Measurements from ENCODE around the gene CRY2. TPM values are rescaled to one million over a fixed set of nuclear protein-coding genes. Genes with fewer than 3 reads are reported as not detected.

Gene CRY2
- total and polyA plus RNA-seq, 2 experiments from 2014 or later = 28.3 to 50.5 TPM

DNA sequence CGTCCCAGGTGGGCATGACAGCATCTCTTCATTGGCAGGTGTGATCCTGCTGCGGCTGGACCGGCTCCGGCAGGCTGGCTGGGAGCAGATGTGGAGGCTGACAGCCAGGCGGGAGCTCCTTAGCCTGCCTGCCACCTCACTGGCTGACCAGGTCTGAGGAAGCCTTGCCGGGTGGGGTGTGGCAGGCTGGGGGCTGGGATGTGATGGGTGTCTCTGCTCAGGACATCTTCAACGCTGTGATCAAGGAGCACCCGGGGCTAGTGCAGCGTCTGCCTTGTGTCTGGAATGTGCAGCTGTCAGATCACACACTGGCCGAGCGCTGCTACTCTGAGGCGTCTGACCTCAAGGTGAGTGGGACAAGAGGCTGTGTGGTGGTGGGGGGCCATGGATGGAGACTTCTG is 78.7 kb downstream of the CRY2 start:
- TF ChIP-seq, protein P1, sequence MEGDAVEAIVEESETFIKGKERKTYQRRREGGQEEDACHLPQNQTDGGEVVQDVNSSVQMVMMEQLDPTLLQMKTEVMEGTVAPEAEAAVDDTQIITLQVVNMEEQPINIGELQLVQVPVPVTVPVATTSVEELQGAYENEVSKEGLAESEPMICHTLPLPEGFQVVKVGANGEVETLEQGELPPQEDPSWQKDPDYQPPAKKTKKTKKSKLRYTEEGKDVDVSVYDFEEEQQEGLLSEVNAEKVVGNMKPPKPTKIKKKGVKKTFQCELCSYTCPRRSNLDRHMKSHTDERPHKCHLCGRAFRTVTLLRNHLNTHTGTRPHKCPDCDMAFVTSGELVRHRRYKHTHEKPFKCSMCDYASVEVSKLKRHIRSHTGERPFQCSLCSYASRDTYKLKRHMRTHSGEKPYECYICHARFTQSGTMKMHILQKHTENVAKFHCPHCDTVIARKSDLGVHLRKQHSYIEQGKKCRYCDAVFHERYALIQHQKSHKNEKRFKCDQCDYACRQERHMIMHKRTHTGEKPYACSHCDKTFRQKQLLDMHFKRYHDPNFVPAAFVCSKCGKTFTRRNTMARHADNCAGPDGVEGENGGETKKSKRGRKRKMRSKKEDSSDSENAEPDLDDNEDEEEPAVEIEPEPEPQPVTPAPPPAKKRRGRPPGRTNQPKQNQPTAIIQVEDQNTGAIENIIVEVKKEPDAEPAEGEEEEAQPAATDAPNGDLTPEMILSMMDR (IDR thresholded peaks at IDR 0.05; ENCODE audit: low read depth, low read length) = no peak
- no peaks in the 10 kb centered on the region for H3K36me3 ChIP-seq
- no peak overlapping the region for H3K4me3 ChIP-seq
- H3K9me3 ChIP-seq (ENCODE audit: low read depth) = no peaks in the 10 kb centered on the region
- H3K27ac ChIP-seq = no peak overlapping the region
- H3K27me3 ChIP-seq = peaks cover 39% of the 10 kb centered on the region
- no peak for DNase-seq (ENCODE audit: low read depth in 1 of 2, low spot score in 1 of 2)
- H3K4me1 ChIP-seq (ENCODE audit: low read depth) = no peaks in the 10 kb centered on the region

DNA sequence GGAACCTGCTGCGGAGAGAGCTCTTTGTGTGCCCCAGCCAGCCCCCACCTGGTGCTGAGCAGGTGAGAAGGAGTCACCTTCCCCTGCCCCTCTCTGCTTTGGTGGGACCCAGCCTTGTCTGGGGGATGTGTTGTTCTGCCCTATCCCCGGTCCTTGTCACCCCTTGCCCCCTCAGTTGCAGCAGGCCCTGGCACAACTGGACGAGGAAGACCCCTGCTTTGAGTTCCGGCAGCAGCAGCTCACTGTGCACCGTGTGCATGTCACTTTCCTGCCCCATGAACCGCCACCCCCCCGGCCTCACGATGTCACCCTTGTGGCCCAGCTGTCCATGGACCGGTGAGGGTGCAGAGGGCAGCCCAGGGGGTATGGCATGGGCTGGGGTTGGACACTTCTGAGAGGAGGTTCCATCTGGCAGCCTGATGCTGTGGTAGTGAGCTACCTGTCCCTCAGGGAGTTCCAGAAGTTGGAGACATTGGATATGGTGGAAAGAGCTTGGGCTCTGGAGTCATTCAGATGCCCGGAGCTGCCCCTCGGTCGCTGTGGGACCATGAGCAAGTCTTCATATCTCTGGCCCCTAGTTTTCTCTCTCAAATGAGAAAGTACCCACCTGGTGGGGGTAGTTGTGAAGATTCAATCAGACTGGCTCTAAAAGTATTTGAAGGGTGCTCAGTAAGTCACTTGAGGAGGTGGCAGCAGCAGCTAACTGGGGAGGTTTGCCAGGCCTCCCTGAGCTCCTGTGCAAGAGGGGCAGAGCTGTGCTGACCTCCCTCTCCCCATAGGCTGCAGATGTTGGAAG is 79.5 kb downstream of the CRY2 start:
- Histone ChIP-seq H3K9me3 (ENCODE audit: low read depth) (no peaks in the 10 kb centered on the region), H3K27ac (no peak overlapping the region), H3K4me3 (no peak overlapping the region), H3K4me1 (ENCODE audit: low read depth) (no peaks in the 10 kb centered on the region), H3K27me3 (peaks cover 32% of the 10 kb centered on the region), H3K36me3 (no peaks in the 10 kb centered on the region)
- TF ChIP-seq, protein P1 (IDR thresholded peaks at IDR 0.05; ENCODE audit: low read depth, low read length) = no peak
- no peak for DNase-seq (ENCODE audit: low read depth in 1 of 2, low spot score in 1 of 2)

DNA sequence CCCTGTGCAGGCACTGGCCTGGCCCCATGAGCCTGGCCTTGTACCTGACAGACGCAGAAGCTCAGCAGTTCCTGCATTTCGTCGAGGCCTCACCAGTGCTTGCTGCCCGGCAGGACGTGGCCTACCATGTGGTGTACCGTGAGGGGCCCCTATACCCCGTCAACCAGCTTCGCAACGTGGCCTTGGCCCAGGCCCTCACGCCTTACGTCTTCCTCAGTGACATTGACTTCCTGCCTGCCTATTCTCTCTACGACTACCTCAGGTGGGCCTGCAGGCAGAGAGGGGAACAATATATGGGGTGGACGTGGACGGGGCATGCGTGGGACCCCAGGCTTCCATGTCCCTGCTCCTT is 80.0 kb downstream of the CRY2 start:
- no peak for DNase-seq (ENCODE audit: low read depth in 1 of 2, low spot score in 1 of 2)
- TF ChIP-seq, protein P1 (IDR thresholded peaks at IDR 0.05; ENCODE audit: low read depth, low read length) = no peak
- peaks cover 3% of the 10 kb centered on the region for H3K36me3 ChIP-seq
- no peak overlapping the region for H3K27ac ChIP-seq
- H3K27me3 ChIP-seq = peaks cover 26% of the 10 kb centered on the region
- no peak overlapping the region for H3K4me3 ChIP-seq
- no peaks in the 10 kb centered on the region for H3K4me1 ChIP-seq (ENCODE audit: low read depth)
- H3K9me3 ChIP-seq (ENCODE audit: low read depth) = no peaks in the 10 kb centered on the region

- no peak for DNase-seq (ENCODE audit: low read depth in 1 of 2, low spot score in 1 of 2)
- TF ChIP-seq, protein P1 (IDR thresholded peaks at IDR 0.05; ENCODE audit: low read depth, low read length) = no peak
- no peaks in the 10 kb centered on the region for H3K4me1 ChIP-seq (ENCODE audit: low read depth)
Measured at GRCh38 chr11:45927684-45928413, 80.6 kb downstream of the CRY2 start.

GRCh38 chr11:45928535-45929215 is 81.4 kb downstream of the CRY2 start:
- Histone ChIP-seq H3K4me1 (ENCODE audit: low read depth) (no peaks in the 10 kb centered on the region), H3K27ac (no peak overlapping the region), H3K36me3 (peaks cover 17% of the 10 kb centered on the region), H3K27me3 (peaks cover 14% of the 10 kb centered on the region), H3K9me3 (ENCODE audit: low read depth) (no peaks in the 10 kb centered on the region), H3K4me3 (no peak overlapping the region)
- TF ChIP-seq, protein P1 (IDR thresholded peaks at IDR 0.05; ENCODE audit: low read depth, low read length) = no peak
- DNase-seq (ENCODE audit: low read depth in 1 of 2, low spot score in 1 of 2) = no peak

More at GRCh38 chr11:45927684-45928413, 80.6 kb downstream of the CRY2 start:
- H3K4me3 ChIP-seq = no peak overlapping the region
- H3K27me3 ChIP-seq = peaks cover 21% of the 10 kb centered on the region
- H3K27ac ChIP-seq = no peak overlapping the region
- H3K9me3 ChIP-seq (ENCODE audit: low read depth) = no peaks in the 10 kb centered on the region
- peaks cover 8% of the 10 kb centered on the region for H3K36me3 ChIP-seq
